Kidney (tissue), 14 donors: ENCODE measurements around the gene TNFSF8. TPM values are rescaled to one million over a fixed set of nuclear protein-coding genes. Genes with fewer than 3 reads are reported as not detected.

Experiments used
- DNase-seq, 5 donors: peaks; one replicate each; pipeline ENCODE4 v3.0.0-alpha.2; 2013 to 2020
- FAIRE-seq: peaks from 2 replicates; lab custom pipeline; 2012; peaks lifted over from hg19 to GRCh38; lab: Jason Lieb, UNC
- H3K27ac ChIP-seq, 2 donors: one replicate each; pipeline ENCODE4 v1.7.0; 2013; ENCODE audit warnings: low read depth in 2 of 2, low read length in 2 of 2, inconsistent platforms in 1 of 2
- H3K27me3 ChIP-seq: one replicate; pipeline ENCODE4 v1.7.1; 2013; ENCODE audit warnings: low read length, inconsistent platforms; ENCODE audit not compliant: control insufficient read depth, insufficient read depth
- H3K36me3 ChIP-seq, 3 donors: one replicate each; pipeline versions ENCODE4 v1.7.0 to v1.7.1; 2013; ENCODE audit warnings: low read length in 3 of 3, control low read depth in 1 of 3, inconsistent platforms in 1 of 3; ENCODE audit not compliant: insufficient read depth in 3 of 3, control insufficient read depth in 2 of 3
- H3K4me1 ChIP-seq, 3 donors: one replicate each; pipeline versions ENCODE4 v1.7.0 to v1.7.1; 2013; ENCODE audit warnings: low read length in 3 of 3, inconsistent platforms in 1 of 3, low read depth in 1 of 3; ENCODE audit not compliant: control insufficient read depth in 2 of 3, insufficient read depth in 2 of 3
- H3K4me3 ChIP-seq, 3 donors: one replicate each; pipeline versions ENCODE4 v1.7.0 to v1.8.1; 2013; ENCODE audit warnings: low read length in 3 of 3, control low read depth in 1 of 3, inconsistent platforms in 1 of 3
- H3K9ac ChIP-seq, 3 donors: one replicate each; pipeline versions ENCODE4 v1.7.0 to v1.7.1; 2013; ENCODE audit warnings: low read length in 3 of 3, control low read depth in 1 of 3, inconsistent platforms in 1 of 3
- H3K9me3 ChIP-seq, 3 donors: one replicate each; pipeline versions ENCODE4 v1.7.0 to v1.7.1; 2013; ENCODE audit warnings: low read length in 3 of 3, control low read depth in 1 of 3, inconsistent platforms in 1 of 3; ENCODE audit not compliant: control insufficient read depth in 2 of 3, insufficient read depth in 1 of 3
- CTCF ChIP-seq: IDR thresholded peaks from 3 replicates; pipeline ENCODE4 v1.5.1; 2012; ENCODE audit warnings: mild to moderate bottlenecking, moderate library complexity, borderline replicate concordance; ENCODE audit not compliant: insufficient read depth; ENCODE audit errors: extremely low read depth
- intact Hi-C: fragments of 100-400 bp; cut with DNase I; formaldehyde crosslinking; loops from one replicate; pipeline ENCODE4 v1.11.1; 2022
- polyA plus RNA-seq: library from polyadenylated mRNA; stranded (reverse); fragments of 350-450 nt; fragmentation: Illumina TruSeq; extraction: RNeasy Lipid Tissue Mini Kit (QIAGEN cat#74804); gene quantifications from one replicate; pipeline ENCODE4 v1.2.3, GENCODE V29; 2014; ENCODE audit warnings: low read depth, low replicate concordance; ENCODE audit not compliant: insufficient read depth
- total RNA-seq: library from RNA; stranded (reverse); fragmentation: NEBNext Ultra II Directional; extraction: Animal tissue kit (Norgen Biotek cat#: 25700); gene quantifications from one replicate; pipeline ENCODE4 v1.2.1, GENCODE V29; 2021
- donor health status: control.
- donor health status: control.
- donor health status: control.
- donor health status: control.
- donor health status: control.
- donor health status: DM: yes; HTN: yes; CAD: no.
- donor health status: Normal renal cell carcinoma (clear cell type).

Gene TNFSF8
- total and polyA plus RNA-seq, 2 donors from 2014 or later: 0.43 to 5.0 TPM

GRCh38 chr9:114884787-114885452 is 45.5 kb downstream of the TNFSF8 start:
- Histone ChIP-seq H3K27me3 (no peaks in the 10 kb centered on the region), H3K9ac (no peak overlapping the region), H3K27ac (no peak overlapping the region), H3K4me1 (no peaks in the 10 kb centered on the region), H3K9me3 (peaks cover 0 to 3% (median 0%) of the 10 kb centered on the region in 3 donors), H3K4me3 (no peak overlapping the region), H3K36me3 (no peaks in the 10 kb centered on the region)
- DNase-seq: no peak
- TF ChIP-seq CTCF: no peak
- no peak for FAIRE-seq
- intact Hi-C loops: no loop called here

GRCh38 chr9:114883709-114884108 is 46.7 kb downstream of the TNFSF8 start:
- Histone ChIP-seq H3K9ac (no peak overlapping the region), H3K4me1 (no peaks in the 10 kb centered on the region), H3K4me3 (no peak overlapping the region), H3K9me3 (peaks cover 0 to 3% (median 0%) of the 10 kb centered on the region in 3 donors), H3K27ac (no peak overlapping the region), H3K27me3 (no peaks in the 10 kb centered on the region), H3K36me3 (no peaks in the 10 kb centered on the region)
- no peak for FAIRE-seq
- DNase-seq: no peak
- intact Hi-C loops: no loop called here
- no peak for TF ChIP-seq CTCF

- Histone ChIP-seq H3K4me1 (no peaks in the 10 kb centered on the region), H3K9ac (no peak overlapping the region), H3K9me3 (peaks cover 0 to 4% (median 3%) of the 10 kb centered on the region in 3 donors), H3K36me3 (no peaks in the 10 kb centered on the region), H3K27ac (no peak overlapping the region), H3K4me3 (no peak overlapping the region), H3K27me3 (no peaks in the 10 kb centered on the region)
- FAIRE-seq (no peak), DNase-seq (no peak)
- intact Hi-C loops: no loop called here
- no peak for TF ChIP-seq CTCF
Observed at GRCh38 chr9:114880291-114880745, 50.1 kb downstream of the TNFSF8 start.
